Upper lobe of right lung (tissue), 1 donor: ENCODE measurements around the gene EXD3. TPM values are rescaled to one million over a fixed set of nuclear protein-coding genes. Genes with fewer than 3 reads are reported as not detected.

Experiments
- ATAC-seq: fragments of 200-7000 bp; cut with Tn5 transposase; one replicate; pipeline ENCODE4 v1.9.1; 2020; ENCODE audit warnings: mild to moderate bottlenecking, moderate library complexity
- DNase-seq: peaks from one replicate; pipeline ENCODE4 v3.0.0-alpha.2; 2020
- H3K27ac ChIP-seq: fragments of 200-600 bp; one replicate; pipeline ENCODE4 v1.8.0; 2022
- H3K27me3 ChIP-seq: fragments of 200-600 bp; one replicate; pipeline ENCODE4 v1.8.0; 2022; ENCODE audit warnings: mild to moderate bottlenecking
- H3K36me3 ChIP-seq: fragments of 200-600 bp; one replicate; pipeline ENCODE4 v1.8.0; 2022
- H3K4me1 ChIP-seq: fragments of 200-600 bp; one replicate; pipeline ENCODE4 v1.8.0; 2022
- H3K4me3 ChIP-seq: fragments of 200-600 bp; one replicate; pipeline ENCODE4 v1.8.0; 2022; ENCODE audit warnings: mild to moderate bottlenecking
- H3K9me3 ChIP-seq: fragments of 200-600 bp; one replicate; pipeline ENCODE4 v1.8.0; 2022
- CTCF ChIP-seq: fragments of 200-600 bp; IDR thresholded peaks from one replicate; pipeline ENCODE4 v1.8.0; 2022; ENCODE audit warnings: antibody characterized with exemption
- intact Hi-C: fragments of 100-400 bp; cut with DNase I; formaldehyde crosslinking; loops from one replicate; pipeline ENCODE4 v1.11.0; 2022
- total RNA-seq: library from RNA; stranded (reverse); fragmentation: NEBNext Ultra II Directional; extraction: Animal tissue kit (Norgen Biotek cat#: 25700); gene quantifications from one replicate; pipeline ENCODE4 v1.2.1, GENCODE V29; 2021
- donor health status: DM: no; HTN: yes; CAD: no; lungs with severe emphysema.

EXD3 gene
- total RNA-seq, 1 donor from 2014 or later: 27.3 TPM

DNA sequence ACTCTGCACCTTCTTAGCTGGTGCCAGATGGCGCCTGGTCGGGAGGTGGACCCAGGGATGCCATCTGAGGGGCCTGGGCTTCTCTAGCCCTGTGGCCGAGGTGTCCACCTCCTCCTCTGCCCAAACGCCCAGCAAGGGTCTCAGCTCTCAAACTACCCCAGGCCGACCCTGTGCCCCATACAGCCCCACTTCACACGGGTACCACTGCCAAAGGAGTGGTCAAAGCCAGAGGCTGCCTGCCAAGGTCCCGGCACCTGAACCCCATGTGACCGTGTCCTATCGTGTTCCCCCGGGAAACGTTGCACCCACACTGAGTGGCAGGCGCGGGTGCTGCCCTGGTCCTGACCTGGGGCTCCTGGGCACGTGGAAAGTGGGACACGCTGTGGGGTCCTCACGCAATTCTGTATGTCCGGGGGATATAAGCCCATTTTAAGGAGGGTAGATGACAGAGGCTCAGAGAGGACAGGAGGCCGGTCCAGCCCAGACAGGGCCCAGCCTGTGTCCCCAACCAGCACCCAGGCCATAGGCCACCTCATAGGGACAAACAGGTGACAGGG, 16.3 kb upstream of the EXD3 start:
- TF ChIP-seq CTCF: no peak
- Histone ChIP-seq H3K36me3 (no peaks in the 10 kb centered on the region), H3K9me3 (no peaks in the 10 kb centered on the region), H3K4me1 (no peaks in the 10 kb centered on the region), H3K27ac (no peak overlapping the region), H3K27me3 (peaks cover 5% of the 10 kb centered on the region), H3K4me3 (no peak overlapping the region)
- ATAC-seq: no peak
- intact Hi-C loops: no loop called here
- DNase-seq: peak; percentile 57

DNA sequence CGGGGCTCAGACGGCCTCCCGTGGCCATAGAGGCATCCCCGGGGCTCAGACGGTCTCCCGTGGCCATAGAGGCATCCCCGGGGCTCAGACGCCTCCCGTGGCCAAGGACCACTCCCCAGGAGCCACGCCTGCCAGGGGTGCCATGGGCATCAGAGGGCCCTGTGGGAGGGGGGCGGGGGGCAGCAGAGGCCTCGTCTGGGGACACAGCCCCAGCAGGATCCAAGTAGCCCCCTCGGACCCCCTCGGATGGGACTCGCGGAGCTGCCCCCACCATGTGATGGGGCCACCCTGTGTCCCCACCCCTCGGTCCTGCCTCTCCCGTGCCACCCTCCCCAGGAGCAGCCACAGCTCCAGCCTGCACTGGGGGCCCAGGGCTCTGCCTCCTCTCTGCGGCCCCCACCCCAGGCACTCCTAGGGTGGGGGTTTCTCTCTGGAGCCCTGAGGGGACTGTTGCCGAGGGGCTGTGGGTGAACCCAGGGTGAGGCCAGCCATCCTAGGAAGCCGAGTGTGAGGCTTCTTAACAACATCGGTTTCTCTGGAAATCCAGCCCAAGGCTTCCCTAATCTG, 15.7 kb upstream of the EXD3 start:
- no peak for TF ChIP-seq CTCF
- no peaks in the 10 kb centered on the region for H3K9me3 ChIP-seq
- DNase-seq (peak; percentile 47), ATAC-seq (no peak)
- no peaks in the 10 kb centered on the region for H3K36me3 ChIP-seq
- no peak overlapping the region for H3K27ac ChIP-seq
- intact Hi-C loops: no loop called here
- H3K4me3 ChIP-seq: no peak overlapping the region
- peaks cover 5% of the 10 kb centered on the region for H3K27me3 ChIP-seq
- no peaks in the 10 kb centered on the region for H3K4me1 ChIP-seq

DNA sequence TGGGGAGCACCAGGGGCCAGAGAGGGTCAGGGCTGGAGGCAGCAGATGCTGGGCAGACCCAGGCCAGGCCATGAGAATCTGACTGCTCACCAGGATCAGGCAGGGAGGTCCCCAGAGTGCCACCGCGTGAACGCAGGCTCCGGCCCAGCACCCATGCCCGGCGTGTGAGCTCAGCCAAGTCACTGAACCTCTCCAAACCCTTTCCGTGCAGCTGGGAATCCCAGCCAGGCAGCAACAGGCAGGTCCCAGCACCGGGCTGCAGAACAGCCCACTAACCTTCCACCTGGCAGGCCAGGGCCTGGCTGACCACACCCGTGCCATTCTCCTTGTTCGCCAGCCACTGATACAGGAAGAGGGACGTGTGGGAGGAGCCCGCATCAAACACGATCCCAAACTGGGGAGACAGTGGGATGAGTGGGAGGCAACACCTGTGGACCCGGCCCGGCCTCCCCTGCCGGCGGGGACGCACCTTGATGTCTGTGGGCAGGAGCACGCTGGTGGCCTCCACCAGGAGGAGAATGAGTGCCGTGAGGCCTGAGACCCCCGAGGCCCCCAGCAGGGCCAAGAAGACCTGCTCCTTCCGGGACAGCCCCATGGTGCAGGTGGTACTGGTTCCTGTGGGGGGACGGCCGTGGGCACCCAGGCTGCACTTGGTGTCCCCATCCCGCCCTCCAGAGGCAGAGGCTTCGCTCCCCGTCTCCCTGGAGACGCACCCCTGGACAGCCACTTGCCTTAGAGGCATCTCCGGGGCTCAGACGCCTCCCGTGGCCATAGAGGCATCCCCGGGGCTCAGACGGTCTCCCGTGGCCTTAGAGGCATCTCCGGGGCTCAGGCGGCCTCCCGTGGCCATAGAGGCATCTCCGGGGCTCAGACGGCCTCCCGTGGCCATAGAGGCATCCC, 15.0 kb upstream of the EXD3 start:
- intact Hi-C loops: no loop called here
- Histone ChIP-seq H3K27ac (no peak overlapping the region), H3K9me3 (no peaks in the 10 kb centered on the region), H3K4me1 (no peaks in the 10 kb centered on the region), H3K36me3 (no peaks in the 10 kb centered on the region), H3K4me3 (no peak overlapping the region), H3K27me3 (peaks cover 5% of the 10 kb centered on the region)
- TF ChIP-seq CTCF: no peak
- ATAC-seq (no peak), DNase-seq (peak; percentile 62)

GRCh38 chr9:137436761-137437600, 14.0 kb upstream of the EXD3 start:
- Histone ChIP-seq H3K27ac (no peak overlapping the region), H3K36me3 (no peaks in the 10 kb centered on the region), H3K4me1 (no peaks in the 10 kb centered on the region), H3K4me3 (no peak overlapping the region), H3K9me3 (no peaks in the 10 kb centered on the region), H3K27me3 (no peaks in the 10 kb centered on the region)
- ATAC-seq (no peak), DNase-seq (peak; percentile 59)
- no peak for TF ChIP-seq CTCF
- intact Hi-C loops: no loop called here

DNA sequence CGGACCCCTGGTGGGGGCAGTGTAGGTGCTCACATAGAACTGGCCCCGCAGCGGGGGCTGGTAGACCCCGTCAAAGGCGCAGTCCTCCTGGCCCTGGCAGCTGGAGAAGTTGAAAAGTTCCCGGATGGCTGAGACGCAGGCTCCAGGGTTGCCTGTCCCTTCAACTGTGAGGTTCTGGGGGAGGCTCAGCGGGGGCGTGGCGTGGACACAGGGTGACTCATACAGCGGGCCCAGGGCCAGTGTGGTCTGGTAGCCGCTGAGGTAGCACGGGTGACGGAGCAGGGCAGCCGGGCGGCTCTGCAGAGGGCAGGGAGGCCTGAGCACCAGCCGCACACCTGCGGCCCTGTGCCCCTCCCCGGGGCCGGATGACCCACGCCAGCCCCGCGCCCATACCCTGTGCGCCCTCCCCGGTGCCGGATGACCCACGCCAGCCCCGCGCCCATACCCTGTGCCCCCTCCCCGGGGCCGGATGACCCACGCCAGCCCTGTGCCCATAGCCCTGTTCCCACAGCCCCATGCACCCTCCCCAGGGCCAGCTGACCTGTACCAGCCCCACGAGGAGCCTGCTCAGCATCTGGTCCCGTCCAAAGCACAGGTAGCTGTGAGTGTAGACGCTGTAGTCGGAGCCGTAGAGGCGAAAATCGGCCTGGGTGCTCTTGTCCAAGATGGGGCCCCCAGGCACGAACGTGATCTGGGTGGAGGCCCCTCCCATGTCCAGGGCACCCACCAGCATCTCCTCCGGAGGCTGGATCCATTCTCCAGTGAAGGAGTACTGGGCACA, 13.2 kb upstream of the EXD3 start:
- Histone ChIP-seq H3K4me3 (no peak overlapping the region), H3K36me3 (no peaks in the 10 kb centered on the region), H3K27ac (no peak overlapping the region), H3K4me1 (no peaks in the 10 kb centered on the region), H3K27me3 (no peaks in the 10 kb centered on the region), H3K9me3 (no peaks in the 10 kb centered on the region)
- TF ChIP-seq CTCF: no peak
- intact Hi-C loops: no loop called here
- ATAC-seq (peak; percentile 84), DNase-seq (peak; percentile 90)
